ENCODE measurements around the gene FAM216B.
"Not testable (repeated sequence)": the region's sequence is repeated elsewhere in the genome, so short reads cannot be mapped to it uniquely, and the experiment has no call there.

FAM216B gene

GRCh38 chr13:42781352-42781751 lies at the start of gene FAM216B:
Gene FAM216B, plus strand, starts transcription at chr13:42781584. Its CDS starts 2,484 bp downstream, at chr13:42784068.
- DNase-seq (ENCODE audit: low read depth): no peak

DNA sequence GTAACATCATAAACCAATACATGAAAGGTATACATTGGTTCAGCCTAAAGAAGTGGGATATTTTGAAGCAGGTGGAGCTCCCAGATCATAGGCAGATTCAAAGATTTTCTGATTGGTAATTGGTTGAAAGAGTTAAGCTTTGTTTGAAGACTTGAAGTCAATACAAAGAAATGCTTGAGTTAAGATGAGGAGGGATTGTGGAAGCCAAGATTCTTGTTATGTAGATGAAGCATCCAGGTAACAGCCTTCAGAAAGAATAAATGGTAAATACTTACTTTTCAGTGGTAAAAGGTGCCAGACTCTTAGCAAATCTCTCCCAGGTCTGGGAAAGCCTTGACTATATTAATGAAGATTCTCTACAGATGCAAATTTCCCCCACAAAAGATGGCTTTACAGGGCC lies 49.3 kb upstream of the FAM216B start:
- DNase-seq (ENCODE audit: low read depth): no peak

GRCh38 chr13:42733046-42733445 lies 48.3 kb upstream of the FAM216B start:
- DNase-seq (ENCODE audit: low read depth): no peak

DNA sequence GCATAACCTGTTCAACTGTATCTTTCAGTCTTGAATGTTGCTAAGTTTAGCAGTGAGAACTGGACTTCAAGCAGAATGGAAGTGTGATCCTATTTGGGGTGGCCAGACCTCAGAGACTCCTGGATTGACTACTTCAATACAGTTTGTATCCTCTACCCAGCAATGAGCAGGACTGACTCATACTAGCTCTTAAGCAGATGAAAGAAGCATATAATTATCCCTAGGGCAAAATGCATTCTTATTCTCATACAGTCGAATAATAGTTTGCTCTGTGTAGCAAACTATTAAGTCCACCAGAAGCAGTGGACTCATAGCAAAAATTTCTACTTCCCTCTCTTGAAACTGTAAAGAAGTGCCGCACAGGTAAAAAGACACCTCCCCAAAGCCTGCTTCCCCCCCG lies 46.4 kb upstream of the FAM216B start:
- DNase-seq (ENCODE audit: low read depth): no peak

GRCh38 chr13:42740753-42741152 lies 40.6 kb upstream of the FAM216B start:
- peak; percentile 2 for DNase-seq (ENCODE audit: low read depth)

GRCh38 chr13:42741914-42742313 lies 39.5 kb upstream of the FAM216B start:
- DNase-seq (ENCODE audit: low read depth): no peak

DNA sequence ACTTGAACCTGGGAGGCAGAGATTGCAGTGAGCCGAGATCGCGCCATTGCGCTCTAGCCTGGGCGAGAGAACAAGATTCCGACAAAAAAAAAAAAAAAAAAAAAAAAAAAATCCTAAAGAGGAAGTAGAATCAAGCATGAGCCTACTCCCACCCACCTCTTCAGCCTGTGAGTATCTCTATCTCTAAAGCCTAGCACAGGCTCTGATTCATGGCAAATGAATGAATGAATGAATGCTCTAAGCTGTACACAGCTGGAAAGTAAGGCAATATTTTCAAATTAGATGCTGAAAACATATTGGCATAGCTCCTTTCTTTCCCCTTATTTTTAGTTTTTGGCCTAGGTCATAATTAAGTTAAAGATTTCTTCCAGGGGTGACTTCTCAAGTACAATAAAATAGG lies 35.7 kb upstream of the FAM216B start:
- DNase-seq (ENCODE audit: low read depth): no peak

- no peak for DNase-seq (ENCODE audit: low read depth)
These were observed 34.5 kb upstream of the FAM216B start for GRCh38 chr13:42746866-42747265.

- DNase-seq (ENCODE audit: low read depth): no peak
These were observed 33.9 kb upstream of the FAM216B start for GRCh38 chr13:42747399-42747873.

GRCh38 chr13:42750794-42751193 lies 30.6 kb upstream of the FAM216B start:
- no peak for DNase-seq (ENCODE audit: low read depth)

GRCh38 chr13:42751693-42752092 lies 29.7 kb upstream of the FAM216B start:
- no peak for DNase-seq (ENCODE audit: low read depth)

DNA sequence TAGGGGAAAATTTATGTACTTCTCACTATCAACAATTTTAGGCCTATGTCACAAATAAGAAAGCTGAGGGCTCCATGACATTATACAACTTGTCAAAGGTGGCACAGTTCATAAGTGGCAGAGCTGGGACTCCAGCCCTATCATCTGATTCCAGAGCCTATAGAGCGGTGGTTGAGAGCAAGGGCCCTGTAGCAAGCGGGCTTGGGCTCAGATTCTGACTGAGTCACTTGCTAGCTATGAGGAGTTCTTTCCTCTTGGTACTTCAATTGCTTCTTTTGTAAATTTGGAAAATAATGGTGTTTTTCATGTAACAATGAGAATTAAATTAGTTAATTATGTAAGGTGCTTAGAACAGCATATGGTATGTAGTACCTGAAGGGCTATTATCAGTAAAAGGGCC lies 28.7 kb upstream of the FAM216B start:
- no peak for DNase-seq (ENCODE audit: low read depth)

- DNase-seq (ENCODE audit: low read depth): no peak
These were observed 27.7 kb upstream of the FAM216B start for GRCh38 chr13:42753697-42754096.

DNA sequence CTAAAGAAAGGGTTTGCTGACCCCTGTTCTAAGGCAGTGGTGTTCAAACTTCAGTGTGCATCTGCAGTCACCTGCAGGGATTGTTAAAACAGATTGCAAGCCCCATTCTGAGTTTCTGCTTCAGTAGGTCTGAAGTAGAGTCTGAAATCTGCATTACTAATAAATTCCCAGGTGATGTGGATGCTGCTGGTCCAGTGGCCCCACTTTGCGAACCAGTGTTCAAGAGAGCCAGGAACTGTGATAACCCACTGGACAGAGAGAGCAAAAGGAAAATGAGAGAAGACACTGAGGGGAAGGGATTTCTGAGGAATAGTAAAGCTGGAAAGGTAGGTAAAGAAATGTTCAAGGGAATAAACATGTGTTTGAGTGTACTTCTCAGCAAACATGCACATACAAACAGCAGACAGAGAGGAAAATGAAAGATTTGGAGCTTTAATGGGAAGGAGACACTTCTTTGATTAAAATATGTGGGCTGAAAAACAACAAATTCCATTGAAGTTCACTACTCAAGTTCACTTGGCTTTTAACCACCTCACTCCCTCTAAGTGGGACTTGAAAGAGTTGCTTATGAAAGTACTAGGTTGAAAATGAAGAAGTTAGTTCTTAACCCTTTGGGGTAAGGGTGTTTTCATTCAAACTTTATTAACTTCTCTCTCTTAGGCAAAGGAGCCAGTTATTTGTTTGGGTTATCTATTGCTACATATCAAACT lies 26.4 kb upstream of the FAM216B start:
- DNase-seq (ENCODE audit: low read depth): no peak

DNA sequence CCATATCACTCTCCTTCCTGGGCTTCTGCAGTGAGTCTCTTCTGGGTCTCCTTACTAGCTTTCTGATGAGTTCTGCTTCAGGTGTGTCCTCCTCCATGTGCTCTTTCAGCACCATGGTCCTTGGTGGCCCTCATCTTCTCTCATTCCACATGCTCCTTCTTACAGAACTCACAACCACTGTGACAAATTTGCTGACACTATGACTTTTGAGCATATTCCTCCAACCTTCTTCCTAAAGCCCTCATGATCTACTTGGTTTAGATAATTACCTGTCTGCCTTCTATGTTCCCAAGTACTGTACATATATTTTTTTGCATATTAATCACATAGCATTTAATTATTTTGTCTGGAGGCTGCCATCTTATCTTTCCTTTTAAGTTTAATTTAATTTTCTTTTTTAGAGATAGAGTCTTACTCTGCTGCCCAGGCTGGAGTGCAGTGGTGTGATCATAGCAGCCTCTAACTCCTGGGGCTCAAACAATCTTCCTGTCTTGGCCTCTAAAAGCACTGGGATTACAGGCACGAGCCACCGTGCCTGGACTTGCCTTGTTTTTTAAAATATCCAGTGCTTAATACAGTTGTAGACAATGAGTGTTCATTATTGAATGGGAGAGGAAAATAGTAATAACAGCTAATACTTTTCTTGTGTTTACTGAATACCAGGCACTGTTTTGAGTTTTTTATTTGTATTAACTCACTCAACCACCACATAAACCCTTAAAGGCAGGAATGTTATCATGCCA lies 23.5 kb upstream of the FAM216B start:
- no peak for DNase-seq (ENCODE audit: low read depth)

- no peak for DNase-seq (ENCODE audit: low read depth)
These were observed 22.9 kb upstream of the FAM216B start for GRCh38 chr13:42758515-42758914.

DNA sequence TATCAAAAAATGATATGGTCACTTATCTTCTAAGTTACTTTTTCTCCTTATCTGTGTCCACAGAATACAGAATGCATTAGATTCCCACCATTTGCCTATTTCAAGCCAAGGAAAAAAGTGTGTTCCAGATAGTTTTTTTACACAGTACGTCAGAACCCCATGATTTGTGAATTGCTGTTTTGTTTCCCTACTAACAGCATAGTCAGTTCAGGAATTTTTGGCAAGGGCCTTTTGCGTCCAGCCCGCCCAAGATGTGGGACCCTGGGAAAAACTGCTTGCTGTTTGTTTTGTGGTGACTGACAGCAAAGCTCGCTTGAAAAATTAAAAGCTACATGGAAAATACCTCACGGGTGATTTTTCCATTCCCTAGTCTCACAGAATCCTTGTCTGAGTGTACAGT lies 20.4 kb upstream of the FAM216B start:
- no peak for DNase-seq (ENCODE audit: low read depth)

DNA sequence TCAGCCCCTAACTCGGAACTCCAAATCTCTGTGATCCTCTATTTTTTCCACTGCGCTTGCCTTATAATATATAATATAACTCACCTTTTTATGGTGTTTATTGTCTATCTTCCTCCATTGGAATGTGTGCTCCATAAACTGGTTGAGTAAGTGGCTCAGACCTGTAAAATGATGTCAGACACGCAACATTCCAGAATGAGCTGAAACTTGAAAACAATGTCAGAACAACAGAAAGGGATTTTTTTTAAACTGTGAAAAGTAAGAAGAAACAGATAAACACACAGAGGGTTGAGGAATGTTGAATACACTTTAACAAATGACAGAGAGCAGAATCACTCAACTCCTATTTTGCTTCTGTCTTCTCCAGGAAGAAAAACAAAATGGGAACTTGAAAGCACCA lies 19.1 kb upstream of the FAM216B start:
- DNase-seq (ENCODE audit: low read depth): no peak

GRCh38 chr13:42762917-42763316 lies 18.5 kb upstream of the FAM216B start:
- DNase-seq (ENCODE audit: low read depth): no peak

DNA sequence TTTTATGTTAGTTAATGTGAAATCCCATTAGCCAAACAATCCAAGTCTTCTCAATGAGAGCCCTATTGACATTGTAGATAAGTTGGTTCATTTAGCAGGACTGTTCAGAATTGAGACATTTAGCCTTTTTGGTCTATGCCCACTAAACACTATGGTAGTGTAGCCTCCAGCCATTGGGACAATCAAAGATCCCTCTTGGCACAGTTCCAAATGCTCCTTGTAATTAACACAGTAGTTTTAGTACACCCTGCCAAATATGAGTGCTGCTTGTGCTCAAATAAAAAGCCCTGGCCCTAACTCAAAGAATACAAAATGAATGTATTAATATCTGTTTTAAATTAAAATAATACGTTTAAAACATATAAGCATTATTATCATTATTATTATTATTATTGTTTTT lies 15.4 kb upstream of the FAM216B start:
- DNase-seq (ENCODE audit: low read depth): no peak

DNA sequence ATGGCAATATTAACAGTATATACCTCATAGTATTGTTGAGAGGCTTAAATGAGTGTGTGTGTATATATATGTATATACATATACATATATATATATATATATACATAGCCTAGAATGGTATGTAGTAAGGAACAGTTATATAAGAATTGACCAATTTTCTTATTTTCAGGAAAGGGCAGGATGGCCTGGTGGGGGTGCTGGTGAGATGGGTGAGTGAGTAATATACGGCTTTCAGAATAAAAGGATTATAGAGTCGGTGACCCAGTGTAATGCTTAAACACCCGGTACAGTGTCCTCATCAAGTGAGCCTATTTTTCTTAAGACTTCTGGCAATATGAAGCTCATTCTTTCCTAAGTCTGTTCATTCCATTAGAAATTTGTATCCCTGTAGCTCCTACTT lies 11.7 kb upstream of the FAM216B start:
- no peak for DNase-seq (ENCODE audit: low read depth)

GRCh38 chr13:42776558-42776957 lies 4.8 kb upstream of the FAM216B start:
- not testable (repeated sequence) for DNase-seq (ENCODE audit: low read depth)

DNA sequence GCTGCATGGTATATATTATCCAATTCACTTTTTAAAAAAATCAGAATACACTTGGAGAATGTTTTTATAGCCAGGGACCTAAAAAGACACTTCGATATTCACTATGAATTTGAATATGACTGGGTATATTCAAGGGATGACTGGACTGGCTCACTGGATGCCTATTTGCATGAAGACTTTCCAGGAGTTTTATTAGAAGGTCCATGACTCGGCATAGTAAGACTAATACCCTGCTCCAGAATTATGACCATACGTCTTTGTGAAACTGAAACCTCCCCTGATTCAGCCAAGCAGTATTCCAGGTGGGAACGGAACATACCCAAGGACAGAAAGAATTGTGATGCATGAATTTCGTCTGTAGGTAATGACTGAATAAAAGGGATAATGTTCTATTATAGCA lies 3.9 kb upstream of the FAM216B start:
- DNase-seq (ENCODE audit: low read depth): no peak

DNA sequence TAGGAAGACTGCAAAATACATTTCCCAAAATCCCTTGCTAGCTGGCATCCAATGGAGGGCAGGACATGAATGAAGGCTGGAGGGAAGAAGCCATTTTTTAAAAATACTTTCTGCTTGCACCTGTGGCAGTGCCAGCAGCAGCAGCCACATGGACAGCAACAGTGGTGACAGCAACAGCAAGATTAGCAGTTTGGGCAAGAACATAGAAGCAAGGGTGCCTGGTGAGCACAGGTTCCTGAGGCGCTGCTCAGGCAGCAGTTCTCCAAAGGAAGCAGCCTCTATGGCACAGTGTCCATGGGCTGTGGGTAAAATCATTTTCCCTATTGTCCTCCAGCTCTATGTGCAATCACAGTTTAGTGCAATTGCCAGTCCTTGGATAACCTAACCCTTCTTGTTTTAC lies 1.3 kb upstream of the FAM216B start:
- DNase-seq (ENCODE audit: low read depth): no peak

All from CMK (cell line).